Endothelial cell of umbilical vein (primary cell): ENCODE data around the gene DLEC1. TPM values are rescaled to one million over a fixed set of nuclear protein-coding genes. Genes with fewer than 3 reads are reported as not detected.

ENCODE experiments used
- BruUV-seq: library from RNA; stranded (reverse); fragments of 400-500 nt; replicated peaks from 2 replicates; lab custom pipeline; 2021; lab: Mats Ljungman, UMichigan
- CTCF ChIA-PET: fragments of 300-600, 350-600 bp; sonication (Branson Sonifier 250); formaldehyde crosslinking; loops from one replicate; lab custom pipeline; 2021; ENCODE audit warnings: antibody characterized with exemption, inconsistent platforms; lab: Charles Lee
- POLR2A ChIA-PET: fragments of 300-600, 350-600 bp; sonication (Branson Sonifier 250); formaldehyde crosslinking; loops from one replicate; lab custom pipeline; 2021; ENCODE audit warnings: antibody characterized with exemption, inconsistent platforms; lab: Charles Lee
- DNase-seq: peaks from one replicate; pipeline ENCODE4 v3.0.0-alpha.2; 2011; ENCODE audit warnings: low read depth, low spot score
- FAIRE-seq: peaks from 2 replicates; lab custom pipeline; 2011; peaks lifted over from hg19 to GRCh38; lab: Jason Lieb, UNC
- H2AFZ ChIP-seq: 2 replicates; pipeline ENCODE4 v1.6.0; 2012; ENCODE audit warnings: low read depth, low read length, control low read depth, inconsistent platforms
- H3K27ac ChIP-seq: 2 replicates; pipeline ENCODE4 v1.5.1; 2011; ENCODE audit warnings: low read depth, mild to moderate bottlenecking, control low read depth, low read length, moderate library complexity; ENCODE audit not compliant: insufficient read depth
- H3K27me3 ChIP-seq, 2 experiments: 2 replicates each; pipeline versions ENCODE4 v1.6.0 to v1.6.1; 2011; ENCODE audit warnings: low read length in 2 of 2, mixed read lengths in 1 of 2; ENCODE audit not compliant: control insufficient read depth in 2 of 2, insufficient read depth in 2 of 2
- H3K36me3 ChIP-seq, 2 experiments: 2 replicates in 1 of 2; 3 replicates in 1 of 2; pipeline ENCODE4 v1.5.1; 2011; ENCODE audit warnings: low read length in 2 of 2, mild to moderate bottlenecking in 1 of 2, moderate library complexity in 1 of 2; ENCODE audit not compliant: control insufficient read depth in 2 of 2, insufficient read depth in 2 of 2; ENCODE audit errors: extremely low read depth in 1 of 2
- H3K4me1 ChIP-seq: 3 replicates; pipeline ENCODE4 v1.5.1; 2011; ENCODE audit warnings: mild to moderate bottlenecking, low read length; ENCODE audit not compliant: control insufficient read depth, insufficient read depth; ENCODE audit errors: extremely low read depth
- H3K4me2 ChIP-seq: 2 replicates; pipeline ENCODE4 v1.6.1; 2011; ENCODE audit warnings: low read length, control low read depth, mixed read lengths; ENCODE audit not compliant: insufficient read depth
- H3K4me3 ChIP-seq, 3 experiments: fragments of 200-600 bp in 1 of 3; sonication (generic), shearing (Covaris generic) in 1 of 3; replicated peaks in 1 of 3; 2 replicates each; pipeline ENCODE4 v1.5.1; 2011 to 2016; ENCODE audit warnings: control low read depth in 3 of 3, low read length in 3 of 3, mild to moderate bottlenecking in 2 of 3, inconsistent platforms in 1 of 3, low read depth in 1 of 3, moderate library complexity in 1 of 3; ENCODE audit not compliant: insufficient read depth in 1 of 3
- H3K79me2 ChIP-seq: 2 replicates; pipeline ENCODE4 v1.6.0; 2012; ENCODE audit warnings: low read length, inconsistent platforms; ENCODE audit not compliant: control insufficient read depth, insufficient read depth
- H3K9ac ChIP-seq: replicated peaks from 2 replicates; pipeline ENCODE3; 2011; ENCODE audit warnings: low read length, control low read depth; ENCODE audit not compliant: insufficient read depth; ENCODE audit errors: extremely low read depth
- H3K9me1 ChIP-seq: replicated peaks from 3 replicates; pipeline ENCODE4 v1.6.0; 2011; ENCODE audit warnings: mild to moderate bottlenecking, low read length; ENCODE audit not compliant: control insufficient read depth, insufficient read depth; ENCODE audit errors: extremely low read depth
- H3K9me3 ChIP-seq: replicated peaks from 2 replicates; pipeline ENCODE4 v1.5.1; 2012; ENCODE audit warnings: low read length, inconsistent platforms; ENCODE audit not compliant: control insufficient read depth, insufficient read depth
- H4K20me1 ChIP-seq: replicated peaks from 2 replicates; pipeline ENCODE3; 2011; ENCODE audit warnings: mild to moderate bottlenecking, low read length; ENCODE audit not compliant: control insufficient read depth, insufficient read depth; ENCODE audit errors: extremely low read depth
- EZH2 ChIP-seq: IDR thresholded peaks from 2 replicates; pipeline ENCODE4 v1.6.1; 2012; ENCODE audit warnings: borderline replicate concordance, low read depth, mild to moderate bottlenecking, moderate library complexity, low read length, inconsistent platforms; ENCODE audit not compliant: severe bottlenecking
- FOS ChIP-seq: IDR thresholded peaks from 2 replicates; pipeline ENCODE4 v1.6.1; 2011; ENCODE audit warnings: mild to moderate bottlenecking, low read length, moderate library complexity, borderline replicate concordance; ENCODE audit not compliant: insufficient read depth
- GATA2 ChIP-seq: IDR thresholded peaks from 2 replicates; pipeline ENCODE4 v1.7.0; 2011; ENCODE audit warnings: low read depth, mild to moderate bottlenecking, moderate library complexity, mixed read lengths, low read length; ENCODE audit not compliant: insufficient read length, insufficient read depth
- JUN ChIP-seq: IDR thresholded peaks from 2 replicates; pipeline ENCODE4 v1.6.1; 2011; ENCODE audit warnings: borderline replicate concordance, low read depth; ENCODE audit not compliant: insufficient read length, insufficient read depth
- MYC ChIP-seq: IDR thresholded peaks from one replicate; pipeline ENCODE4 v1.6.1; 2011; ENCODE audit warnings: mild to moderate bottlenecking, low read depth, low read length
- POLR2A ChIP-seq: IDR thresholded peaks from 2 replicates; pipeline ENCODE4 v1.6.1; 2012; ENCODE audit warnings: low read depth, mild to moderate bottlenecking, control low read depth, low read length
- POLR2AphosphoS5 ChIP-seq: IDR thresholded peaks from 2 replicates; pipeline ENCODE4 v1.6.1; 2012; ENCODE audit warnings: low read depth, mild to moderate bottlenecking, control low read depth, low read length, moderate library complexity; ENCODE audit not compliant: insufficient read depth
- dilution Hi-C: fragments of 300-500 bp; cut with MboI; formaldehyde crosslinking; loops from one replicate; pipeline ENCODE4 v1.15.0; 2019; ENCODE audit warnings: low sequenced_read_pairs; ENCODE audit not compliant: extremely low pct_ligation_motif_present
- intact Hi-C: fragments of 100-400 bp; cut with micrococcal nuclease; formaldehyde crosslinking; loops from one replicate; pipeline ENCODE4 v1.10.0; 2022
- polyA plus RNA-seq, 4 experiments: library from polyadenylated mRNA; depleted of rRNA in 3 of 4; stranded (reverse) in 3 of 4; unstranded in 1 of 4; fragments of >200 nt; gene quantifications; 2 replicates each; pipeline versions ENCODE4 v1.2.1 to v1.2.3, GENCODE V29; 2011 to 2012; ENCODE audit warnings: missing spikeins in 1 of 4
- total RNA-seq: library from RNA; stranded (reverse); gene quantifications from 2 replicates; pipeline ENCODE4 v1.2.3, GENCODE V29; 2021
- TF ChIP-seq, protein P1 (sequence below): IDR thresholded peaks from 2 replicates; pipeline ENCODE4 v1.6.1; 2011; ENCODE audit not compliant: insufficient read depth, insufficient read length
- TF ChIP-seq, protein P2 (sequence below), 2 donors: IDR thresholded peaks; 1 replicate in 1 of 2; 2 replicates in 1 of 2; pipeline ENCODE4 v1.5.1; 2011; ENCODE audit warnings: low read length in 2 of 2, mild to moderate bottlenecking in 2 of 2, moderate library complexity in 2 of 2, control low read depth in 1 of 2, inconsistent platforms in 1 of 2, low read depth in 1 of 2; ENCODE audit not compliant: insufficient read depth in 1 of 2; ENCODE audit errors: extremely low read depth in 1 of 2

The DLEC1 gene
- total and polyA plus RNA-seq, 2 donors (not counting 3 experiments of a cell fraction or from before 2014, with no cell fraction given): not detected

DNA sequence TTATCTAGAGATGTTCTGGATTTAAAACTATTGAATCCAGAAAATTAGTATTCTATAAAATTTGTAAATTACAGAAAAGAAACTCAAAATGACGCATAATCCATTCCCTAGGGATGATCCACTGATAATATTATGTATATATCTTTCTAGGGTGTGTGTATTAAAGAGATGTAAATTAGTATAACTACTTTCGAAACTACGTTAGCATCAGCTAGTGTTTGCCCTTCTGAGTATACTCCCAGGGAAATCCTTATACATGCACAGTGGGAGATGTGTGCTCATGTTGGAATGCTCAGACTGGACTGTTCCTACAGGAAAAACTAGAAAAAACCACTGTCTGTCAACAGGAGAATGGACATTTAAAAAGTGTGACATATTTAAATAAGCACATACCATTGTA lies 61.5 kb downstream of the DLEC1 start:
- no peaks in the 10 kb centered on the region for H3K9me3 ChIP-seq
- FAIRE-seq (no peak), DNase-seq (no peak)
- ChIA-PET CTCF (no interaction called here), POLR2A (no interaction called here)
- H3K9me1 ChIP-seq: no peaks in the 10 kb centered on the region
- no peaks in the 10 kb centered on the region for H3K79me2 ChIP-seq
- no peaks in the 10 kb centered on the region for H4K20me1 ChIP-seq
- H3K4me2 ChIP-seq: no peak overlapping the region
- intact Hi-C loops (no loop called here), dilution Hi-C loops (no loop called here)
- no peak overlapping the region for H2AFZ ChIP-seq
- peaks cover 3 to 13% of the 10 kb centered on the region in 2 experiments for H3K27me3 ChIP-seq
- H3K4me3 ChIP-seq: no peak overlapping the region
- H3K9ac ChIP-seq: no peak overlapping the region
- no peak overlapping the region for H3K27ac ChIP-seq
- BruUV-seq: no TSS peak
- H3K4me1 ChIP-seq: no peaks in the 10 kb centered on the region
- no peak for TF ChIP-seq GATA2
- TF ChIP-seq FOS: no peak
- TF ChIP-seq EZH2: no peak
- TF ChIP-seq, protein P1, sequence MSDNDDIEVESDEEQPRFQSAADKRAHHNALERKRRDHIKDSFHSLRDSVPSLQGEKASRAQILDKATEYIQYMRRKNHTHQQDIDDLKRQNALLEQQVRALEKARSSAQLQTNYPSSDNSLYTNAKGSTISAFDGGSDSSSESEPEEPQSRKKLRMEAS: no peak
- TF ChIP-seq, protein P2, sequence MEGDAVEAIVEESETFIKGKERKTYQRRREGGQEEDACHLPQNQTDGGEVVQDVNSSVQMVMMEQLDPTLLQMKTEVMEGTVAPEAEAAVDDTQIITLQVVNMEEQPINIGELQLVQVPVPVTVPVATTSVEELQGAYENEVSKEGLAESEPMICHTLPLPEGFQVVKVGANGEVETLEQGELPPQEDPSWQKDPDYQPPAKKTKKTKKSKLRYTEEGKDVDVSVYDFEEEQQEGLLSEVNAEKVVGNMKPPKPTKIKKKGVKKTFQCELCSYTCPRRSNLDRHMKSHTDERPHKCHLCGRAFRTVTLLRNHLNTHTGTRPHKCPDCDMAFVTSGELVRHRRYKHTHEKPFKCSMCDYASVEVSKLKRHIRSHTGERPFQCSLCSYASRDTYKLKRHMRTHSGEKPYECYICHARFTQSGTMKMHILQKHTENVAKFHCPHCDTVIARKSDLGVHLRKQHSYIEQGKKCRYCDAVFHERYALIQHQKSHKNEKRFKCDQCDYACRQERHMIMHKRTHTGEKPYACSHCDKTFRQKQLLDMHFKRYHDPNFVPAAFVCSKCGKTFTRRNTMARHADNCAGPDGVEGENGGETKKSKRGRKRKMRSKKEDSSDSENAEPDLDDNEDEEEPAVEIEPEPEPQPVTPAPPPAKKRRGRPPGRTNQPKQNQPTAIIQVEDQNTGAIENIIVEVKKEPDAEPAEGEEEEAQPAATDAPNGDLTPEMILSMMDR (IDR thresholded peaks at IDR 0.05; ENCODE audit: extremely low read depth in 1 of 2, insufficient read depth in 1 of 2, low read depth in 1 of 2, low read length in 2 of 2): no peak
- no peak for TF ChIP-seq POLR2AphosphoS5
- no peak for TF ChIP-seq MYC
- TF ChIP-seq POLR2A: no peak
- no peak for TF ChIP-seq JUN
- no peaks in the 10 kb centered on the region for H3K36me3 ChIP-seq
